Measurements from ENCODE around the gene SUPT20HL1.
"Not testable (repeated sequence)": the region's sequence is repeated elsewhere in the genome, so short reads cannot be mapped to it uniquely, and the experiment has no call there.

The SUPT20HL1 gene

GRCh38 chrX:24364326-24364725 lies 3.9 kb downstream of the SUPT20HL1 start:
- no peak for DNase-seq

- DNase-seq, result no peak
Observed at GRCh38 chrX:24364851-24365538, 4.6 kb downstream of the SUPT20HL1 start.

DNA sequence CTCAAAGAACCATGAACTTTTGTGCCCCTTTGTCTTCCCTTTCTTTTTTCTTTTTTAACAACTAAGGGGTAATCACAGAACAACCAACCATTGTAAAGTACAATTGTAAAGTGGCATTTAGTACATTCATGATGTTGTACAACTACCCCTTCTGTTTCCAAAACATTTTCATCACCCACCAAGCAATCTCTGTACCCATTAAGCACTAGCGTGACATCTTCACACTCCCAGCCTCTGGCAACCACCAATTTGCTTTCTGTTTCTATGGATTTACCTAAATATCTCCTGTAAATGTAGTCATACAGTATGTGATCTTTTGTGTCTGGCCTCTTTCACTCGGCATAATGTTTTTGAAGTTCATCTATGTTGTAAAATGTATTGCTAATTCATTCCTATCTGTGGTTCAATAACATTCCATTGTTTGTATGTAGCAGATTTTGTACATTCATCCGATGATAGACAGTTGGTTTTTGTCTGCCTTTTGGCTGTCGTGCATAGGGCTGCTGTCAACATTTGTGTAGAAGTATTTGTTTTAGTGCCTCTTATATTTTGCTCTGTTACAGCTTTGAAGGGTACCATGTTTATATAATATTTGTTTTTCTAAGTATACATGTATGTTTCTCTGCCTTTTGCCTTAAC lies 6.4 kb downstream of the SUPT20HL1 start:
- not testable (repeated sequence) for DNase-seq

DNA sequence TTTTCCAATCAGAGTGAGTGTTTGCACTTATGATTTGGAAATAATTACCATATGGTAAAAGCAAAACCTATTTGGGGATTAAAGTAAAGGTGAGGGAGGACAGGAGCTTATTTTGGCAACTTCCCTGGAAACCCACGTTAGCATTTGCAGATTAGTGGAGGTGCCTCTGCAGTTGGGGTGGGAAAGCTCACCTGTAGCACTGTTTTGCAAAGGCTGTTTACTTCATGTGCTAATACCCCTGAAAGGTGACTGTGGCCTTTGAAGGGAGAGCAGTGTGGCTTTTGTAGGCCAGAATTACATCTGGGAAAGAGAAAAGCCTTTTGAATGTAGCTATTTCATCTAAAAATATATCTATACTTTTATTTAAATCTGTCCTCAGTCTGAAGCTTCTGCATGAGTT lies 9.4 kb downstream of the SUPT20HL1 start:
- DNase-seq, result no peak

DNA sequence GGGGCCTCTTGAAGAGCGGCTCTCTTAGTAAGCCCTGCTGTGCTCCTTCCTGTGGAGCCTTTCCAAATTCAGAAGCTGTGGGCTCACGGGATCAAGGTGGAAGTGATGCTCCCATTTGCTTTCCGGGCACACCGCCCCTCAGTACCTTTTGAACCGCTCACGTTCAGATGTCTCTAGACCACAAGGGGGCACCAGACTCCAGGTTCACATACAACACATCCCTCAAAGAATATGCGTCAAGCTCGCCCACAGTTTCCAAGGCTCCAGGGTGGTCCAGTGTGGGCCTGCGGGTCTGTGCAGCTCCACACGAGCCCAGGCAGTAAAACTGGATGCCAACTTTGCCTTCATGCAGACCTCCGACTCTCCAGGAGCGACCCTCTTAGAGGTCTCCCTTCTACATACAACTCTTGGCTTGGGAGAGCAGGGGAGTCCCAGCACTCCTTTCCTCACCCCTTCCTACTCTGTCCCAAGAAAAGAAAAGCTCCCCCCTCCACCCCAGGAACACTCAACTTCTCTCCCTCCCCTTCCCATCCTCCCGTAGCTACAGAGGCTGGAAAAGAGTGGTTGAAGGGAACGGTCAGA lies 11.0 kb downstream of the SUPT20HL1 start:
- peak; percentile 70 for DNase-seq

DNA sequence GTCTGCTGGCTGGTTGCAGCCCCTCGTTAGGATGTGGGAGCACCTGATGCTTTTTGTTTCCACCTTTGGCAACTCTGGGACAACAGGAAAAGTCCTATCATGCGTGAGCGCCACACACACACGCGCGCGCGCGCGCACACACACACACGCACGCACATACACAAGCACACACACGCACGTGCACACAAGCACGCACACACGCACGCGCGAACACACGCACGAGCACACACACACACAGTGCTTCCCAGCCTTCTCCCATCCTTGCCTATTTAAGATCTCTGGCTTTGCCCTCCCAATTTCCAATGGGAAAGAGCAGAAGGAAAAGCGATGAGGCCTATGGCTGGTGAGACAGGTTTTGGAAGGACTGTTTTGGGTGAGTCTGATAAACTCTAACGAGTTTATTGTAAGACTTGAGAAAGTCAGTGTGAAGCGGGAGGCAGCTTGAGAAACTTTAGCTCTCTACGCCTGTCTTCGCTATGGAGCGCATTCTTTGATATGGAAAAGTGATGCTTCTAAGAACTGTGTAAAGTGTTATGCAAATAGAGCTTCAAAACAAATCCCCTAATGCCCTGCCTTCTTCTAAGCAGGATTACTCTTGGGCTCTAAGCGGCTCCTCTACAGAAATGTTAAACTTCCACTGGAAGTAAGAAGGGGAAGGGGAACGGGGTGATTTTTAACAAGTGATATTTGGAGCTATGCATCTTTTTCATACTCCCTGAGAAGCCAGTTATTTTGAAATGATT lies 11.8 kb downstream of the SUPT20HL1 start:
- no peak for DNase-seq

DNA sequence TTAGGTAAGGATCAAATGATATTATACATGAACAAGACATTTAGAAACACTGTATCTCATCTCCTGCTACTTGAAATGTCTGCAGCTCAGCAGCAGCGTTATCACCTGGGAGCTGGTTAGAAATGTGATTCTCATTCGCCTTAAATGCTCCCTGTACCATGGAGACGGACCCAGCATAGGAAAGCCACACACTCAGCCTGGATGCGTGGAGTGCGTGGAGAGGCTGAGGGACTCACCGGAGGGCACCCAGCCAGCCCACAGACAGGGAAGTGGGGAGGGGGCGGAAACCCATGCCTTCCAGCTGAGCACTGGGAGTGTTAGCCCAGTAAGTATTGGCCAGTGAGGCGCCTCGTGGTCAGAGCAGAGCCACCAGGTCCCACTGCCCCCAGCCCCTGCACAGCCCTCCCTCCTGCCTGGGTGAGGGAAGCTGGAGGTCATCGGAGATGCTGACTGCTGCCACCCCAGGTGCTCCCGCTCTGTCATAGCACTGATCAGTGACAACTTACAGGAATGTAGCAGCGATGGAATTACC lies 15.2 kb downstream of the SUPT20HL1 start:
- DNase-seq, result no peak

GRCh38 chrX:24376403-24376802 lies 16.0 kb downstream of the SUPT20HL1 start:
- DNase-seq, result no peak

- DNase-seq, result no peak
Observed at GRCh38 chrX:24377195-24377594, 16.8 kb downstream of the SUPT20HL1 start.

- no peak for DNase-seq
Observed at GRCh38 chrX:24377911-24378468, 17.6 kb downstream of the SUPT20HL1 start.

- DNase-seq, result no peak
Observed at GRCh38 chrX:24378706-24379105, 18.3 kb downstream of the SUPT20HL1 start.

- no peak for DNase-seq
Observed at GRCh38 chrX:24380262-24381187, 20.1 kb downstream of the SUPT20HL1 start.

GRCh38 chrX:24382315-24382714 lies 21.9 kb downstream of the SUPT20HL1 start:
- not testable (repeated sequence) for DNase-seq

DNA sequence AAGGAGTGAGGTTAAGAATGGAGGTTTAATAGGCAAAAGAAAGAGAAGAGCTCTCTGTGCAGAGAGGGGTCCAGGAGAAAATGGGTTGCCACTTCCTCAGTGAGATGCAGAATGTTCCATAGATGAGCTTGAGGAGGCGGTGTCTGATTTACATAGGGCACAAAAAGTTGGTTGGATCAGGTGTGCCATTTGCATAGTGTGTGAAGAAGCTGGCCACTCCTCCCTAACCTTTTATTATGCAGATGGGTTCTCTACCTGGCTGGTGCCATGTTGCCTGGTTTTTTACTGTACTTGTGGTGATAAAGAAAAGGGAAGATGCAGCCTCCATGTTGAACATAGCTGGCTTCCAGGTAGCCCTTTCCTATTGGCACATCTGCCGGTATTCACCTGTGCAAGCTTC lies 27.3 kb downstream of the SUPT20HL1 start:
- DNase-seq, result no peak

DNA sequence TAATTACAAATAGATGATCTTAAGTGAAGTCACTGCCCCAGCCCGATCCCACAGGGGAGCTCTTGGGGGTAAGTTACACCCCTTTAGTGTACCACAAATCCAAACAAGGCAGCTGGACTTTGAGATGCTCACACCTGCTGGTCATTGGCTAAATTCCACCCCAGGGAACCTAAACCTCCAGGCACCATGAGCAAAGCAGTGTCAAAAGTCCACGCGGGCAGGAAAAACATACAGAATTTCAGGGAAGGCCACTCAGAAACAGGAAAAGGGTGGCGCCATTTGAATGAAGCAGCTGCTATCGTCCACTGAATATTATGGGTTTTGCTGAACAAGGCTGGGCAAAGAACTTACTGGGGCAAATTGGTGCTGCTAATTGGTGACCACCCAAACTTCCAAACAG lies 30.9 kb downstream of the SUPT20HL1 start:
- no peak for DNase-seq

DNA sequence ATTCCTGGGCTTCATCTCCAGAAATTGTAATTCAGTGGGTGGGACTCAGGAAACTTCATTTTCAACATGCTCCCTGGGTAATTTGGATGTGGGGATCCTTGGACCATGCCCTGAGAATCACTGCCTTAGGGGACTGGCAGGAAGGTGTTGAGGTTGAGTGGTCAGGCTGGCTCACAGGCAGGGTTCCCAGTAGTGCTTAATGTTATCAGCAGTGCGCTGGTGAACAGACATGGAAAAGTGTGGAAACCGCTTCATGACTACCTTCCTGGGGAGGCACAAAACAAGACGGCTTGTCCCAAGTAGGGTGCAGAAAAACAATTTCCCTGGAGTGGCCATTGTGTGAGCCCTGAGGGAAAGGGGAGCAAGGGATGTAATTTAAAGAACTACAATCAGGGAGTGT lies 31.4 kb downstream of the SUPT20HL1 start:
- no peak for DNase-seq

- no peak for DNase-seq
Observed at GRCh38 chrX:24392709-24393108, 32.3 kb downstream of the SUPT20HL1 start.

DNA sequence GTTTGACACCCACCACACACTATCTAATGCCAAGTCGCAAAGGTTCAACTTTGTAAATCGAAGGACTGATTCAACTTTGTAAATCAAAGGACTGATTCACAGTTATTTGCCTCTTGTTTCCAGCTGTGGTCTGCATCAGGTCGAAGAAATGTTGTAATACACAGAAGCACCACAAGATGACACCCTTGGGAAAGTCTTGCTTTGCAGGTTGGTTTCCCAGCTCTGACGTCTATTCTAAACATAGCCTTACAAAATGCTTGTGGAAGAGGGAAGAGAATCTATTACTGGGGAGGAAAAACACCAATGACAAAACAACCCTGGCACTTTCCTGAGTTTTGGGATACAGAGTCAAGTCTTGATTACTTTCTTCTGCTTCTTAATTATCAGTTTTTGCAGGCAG lies 35.3 kb downstream of the SUPT20HL1 start:
- DNase-seq, result peak; percentile 30

GRCh38 chrX:24396236-24396930 lies 35.9 kb downstream of the SUPT20HL1 start:
- no peak for DNase-seq

- no peak for DNase-seq
Observed at GRCh38 chrX:24396931-24397279, 36.5 kb downstream of the SUPT20HL1 start.

DNA sequence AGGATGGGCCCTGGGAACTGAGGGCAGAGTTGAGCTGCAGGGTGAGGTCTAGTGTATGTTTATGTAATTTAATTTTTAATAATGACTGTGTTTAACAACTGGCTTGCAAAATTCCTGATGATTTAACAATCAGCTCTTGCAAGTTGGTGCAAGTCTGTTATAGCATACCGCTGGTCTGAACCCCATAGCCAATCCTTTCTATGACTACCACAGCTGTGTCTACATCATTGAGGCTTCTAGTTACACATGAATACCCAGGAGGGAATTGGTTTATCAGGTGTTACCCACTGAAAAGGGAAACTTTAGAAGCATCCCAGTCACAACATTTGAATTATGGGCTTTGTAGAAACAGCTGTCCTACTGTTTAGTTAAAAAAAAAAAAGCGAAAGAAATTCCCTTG lies 38.3 kb downstream of the SUPT20HL1 start:
- no peak for DNase-seq
